Mesendoderm (in vitro differentiated cells): ENCODE measurements around the gene CEP162.
A peak's percentile ranks its signal among the peaks of the same experiment; 100 is the strongest.
"Not testable (repeated sequence)": the region's sequence is repeated elsewhere in the genome, so short reads cannot be mapped to it uniquely, and the experiment has no call there.

Source experiments
- DNase-seq: peaks from one replicate; pipeline ENCODE4 v3.0.0; 2013
- H2AK5ac ChIP-seq: 2 replicates; pipeline ENCODE4 v1.6.1; 2013; ENCODE audit warnings: low read length, inconsistent platforms
- H2BK120ac ChIP-seq: 2 replicates; pipeline ENCODE4 v1.6.1; 2013; ENCODE audit warnings: low read depth, mild to moderate bottlenecking, low read length, moderate library complexity, mixed read lengths
- H2BK15ac ChIP-seq: replicated peaks from 2 replicates; pipeline ENCODE4 v1.6.1; 2013; ENCODE audit warnings: low read depth, mild to moderate bottlenecking, moderate library complexity
- H2BK5ac ChIP-seq: 2 replicates; pipeline ENCODE4 v1.6.1; 2013; ENCODE audit warnings: low read length, inconsistent platforms
- H3K18ac ChIP-seq: 2 replicates; pipeline ENCODE4 v1.6.1; 2013; ENCODE audit warnings: mild to moderate bottlenecking, low read length, mixed read lengths
- H3K23ac ChIP-seq: one replicate; pipeline ENCODE4 v1.6.1; 2013; ENCODE audit warnings: low read length
- H3K27ac ChIP-seq: 2 replicates; pipeline ENCODE4 v1.5.1; 2013; ENCODE audit warnings: low read depth, mild to moderate bottlenecking, inconsistent platforms, low read length, moderate library complexity
- H3K27me3 ChIP-seq: 2 replicates; pipeline ENCODE4 v1.6.1; 2013; ENCODE audit warnings: low read length, control low read depth, mild to moderate bottlenecking, inconsistent platforms; ENCODE audit not compliant: insufficient read depth, poor library complexity
- H3K36me3 ChIP-seq: 2 replicates; pipeline ENCODE4 v1.6.1; 2013; ENCODE audit warnings: low read length, inconsistent platforms; ENCODE audit not compliant: control insufficient read depth, insufficient read depth
- H3K4ac ChIP-seq: one replicate; pipeline ENCODE4 v1.6.1; 2013; ENCODE audit warnings: low read depth, mild to moderate bottlenecking, low read length, moderate library complexity
- H3K4me1 ChIP-seq: 2 replicates; pipeline ENCODE4 v1.6.1; 2013; ENCODE audit warnings: low read depth, low read length, inconsistent platforms; ENCODE audit not compliant: control insufficient read depth
- H3K4me2 ChIP-seq: 2 replicates; pipeline ENCODE4 v1.6.1; 2013; ENCODE audit warnings: low read length
- H3K4me3 ChIP-seq: 2 replicates; pipeline ENCODE4 v1.5.1; 2013; ENCODE audit warnings: mild to moderate bottlenecking, low read length
- H3K56ac ChIP-seq: one replicate; pipeline ENCODE4 v1.6.1; 2013; ENCODE audit warnings: low read length
- H3K79me1 ChIP-seq: 2 replicates; pipeline ENCODE4 v1.6.1; 2013; ENCODE audit warnings: low read length, inconsistent platforms
- H3K79me2 ChIP-seq: 2 replicates; pipeline ENCODE4 v1.6.1; 2013; ENCODE audit warnings: mild to moderate bottlenecking, low read length; ENCODE audit not compliant: control insufficient read depth, insufficient read depth
- H3K9ac ChIP-seq: 2 replicates; pipeline ENCODE4 v1.6.1; 2013; ENCODE audit warnings: low read length, inconsistent platforms
- H4K5ac ChIP-seq: one replicate; pipeline ENCODE4 v1.6.1; 2013; ENCODE audit warnings: low read length
- H4K8ac ChIP-seq: one replicate; pipeline ENCODE4 v1.6.1; 2013; ENCODE audit warnings: low read depth, mild to moderate bottlenecking, control low read depth, low read length, moderate library complexity
- WGBS: extraction: QIAGEN DNeasy Blood & Tissue Kit; methylation state at CpG from one replicate; pipeline ENCODE4 v1.1.7; 2013; ENCODE audit warnings: low lambda C conversion rate, missing lambda C conversion rate; ENCODE audit not compliant: insufficient coverage; ENCODE audit errors: extremely low coverage; 5-methylcytosine and 5-hydroxymethylcytosine counted together

CEP162 gene

DNA sequence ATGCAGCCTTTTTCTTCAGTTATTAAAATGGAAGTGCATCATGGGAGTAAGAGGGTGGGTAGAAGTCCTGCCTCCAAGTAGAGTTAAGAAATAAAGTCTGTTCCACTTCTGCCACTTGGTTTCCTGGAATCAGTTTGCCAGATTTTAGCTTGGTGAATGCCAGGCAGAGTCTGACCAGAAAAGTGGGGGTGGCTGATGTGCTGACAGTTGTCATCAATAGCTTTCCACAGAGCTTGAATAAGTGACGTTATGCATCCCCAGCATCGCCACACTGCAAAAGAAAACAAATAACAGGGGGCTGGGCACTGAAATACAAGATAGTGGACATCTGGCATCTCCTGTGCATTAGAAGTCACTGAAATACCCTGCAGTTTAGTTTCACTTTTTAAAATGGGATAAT lies 30.8 kb upstream of the CEP162 start:
- no peak overlapping the region for H3K27ac ChIP-seq

DNA sequence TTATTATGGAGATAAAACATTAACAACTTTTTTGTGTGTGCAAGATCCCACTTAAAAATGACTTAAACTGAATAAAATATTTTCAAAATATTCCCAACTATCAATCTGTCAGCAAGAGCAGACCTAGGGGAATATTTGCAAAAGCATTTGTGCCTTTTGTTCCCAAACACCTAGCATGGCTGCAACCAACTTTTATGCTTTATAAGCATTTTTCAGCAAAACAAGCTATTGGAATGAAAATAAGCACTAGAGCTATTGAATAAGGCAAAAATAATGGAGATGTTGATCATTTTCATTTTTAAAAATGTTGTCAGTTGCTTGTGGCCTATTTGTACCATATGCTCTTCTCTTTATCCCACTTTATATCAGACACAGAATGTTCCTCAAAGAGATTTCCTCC lies 28.2 kb upstream of the CEP162 start:
- H3K27me3 ChIP-seq = no peaks in the 10 kb centered on the region
- no peaks in the 10 kb centered on the region for H3K4me1 ChIP-seq

More for the DNA sequence above, 30.8 kb upstream of the CEP162 start:
- Histone ChIP-seq H2BK15ac (no peak overlapping the region), H4K8ac (no peak overlapping the region), H3K36me3 (no peaks in the 10 kb centered on the region), H3K79me1 (no peaks in the 10 kb centered on the region), H3K4me2 (no peak overlapping the region), H3K4me1 (no peaks in the 10 kb centered on the region), H3K4me3 (no peak overlapping the region), H3K9ac (no peak overlapping the region), H3K79me2 (no peaks in the 10 kb centered on the region), H2AK5ac (no peak overlapping the region), H3K18ac (no peak overlapping the region), H4K5ac (no peak overlapping the region), H3K23ac (no peak overlapping the region), H2BK120ac (no peak overlapping the region), H3K27me3 (no peaks in the 10 kb centered on the region), H3K56ac (no peak overlapping the region), H3K4ac (no peak overlapping the region), H2BK5ac (no peak overlapping the region)
- DNase-seq = no peak
- WGBS = no CpG with 5 or more reads among the region's 2 CpGs

DNA sequence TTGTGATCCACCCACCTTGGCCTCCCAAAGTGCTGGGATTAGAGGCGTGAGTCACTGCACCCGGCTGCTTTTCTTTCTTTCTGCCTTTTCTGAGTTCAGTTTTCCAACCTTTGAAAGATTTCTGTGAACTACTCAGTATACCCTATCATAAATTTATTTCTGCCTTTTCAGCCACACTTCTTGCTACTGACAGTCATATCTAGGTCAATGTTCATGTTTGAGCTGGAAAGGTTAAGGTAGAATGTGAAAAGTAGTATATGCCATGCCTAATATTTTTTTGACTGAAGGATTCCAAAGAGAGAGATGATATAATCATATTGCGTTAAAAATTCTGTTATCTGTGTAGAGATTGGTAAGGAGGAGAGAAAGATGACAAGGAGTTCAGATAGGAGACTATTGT lies 25.9 kb upstream of the CEP162 start:
- Histone ChIP-seq H2BK5ac (no peak overlapping the region), H2BK120ac (no peak overlapping the region), H3K4me3 (no peak overlapping the region), H2BK15ac (no peak overlapping the region), H3K27ac (no peak overlapping the region), H3K79me1 (no peaks in the 10 kb centered on the region), H2AK5ac (no peak overlapping the region), H3K79me2 (no peaks in the 10 kb centered on the region), H3K56ac (no peak overlapping the region), H3K23ac (no peak overlapping the region), H3K4me1 (no peaks in the 10 kb centered on the region), H3K27me3 (no peaks in the 10 kb centered on the region), H4K8ac (no peak overlapping the region), H3K18ac (no peak overlapping the region), H3K4me2 (no peak overlapping the region), H3K4ac (no peak overlapping the region), H3K36me3 (no peaks in the 10 kb centered on the region), H3K9ac (no peak overlapping the region), H4K5ac (no peak overlapping the region)
- no CpG with 5 or more reads among the region's 3 CpGs for WGBS
- no peak for DNase-seq

More for the DNA sequence above, 28.2 kb upstream of the CEP162 start:
- H3K79me1 ChIP-seq = no peaks in the 10 kb centered on the region
- H4K8ac ChIP-seq = no peak overlapping the region
- no peak overlapping the region for H3K23ac ChIP-seq
- no peak overlapping the region for H2AK5ac ChIP-seq
- H3K4ac ChIP-seq = no peak overlapping the region
- H3K4me3 ChIP-seq = no peak overlapping the region
- H4K5ac ChIP-seq = no peak overlapping the region
- H2BK15ac ChIP-seq = no peak overlapping the region
- no peak for DNase-seq
- H3K79me2 ChIP-seq = no peaks in the 10 kb centered on the region
- H3K9ac ChIP-seq = no peak overlapping the region
- no peak overlapping the region for H3K27ac ChIP-seq
- no peak overlapping the region for H3K4me2 ChIP-seq
- H3K18ac ChIP-seq = no peak overlapping the region
- H3K36me3 ChIP-seq = no peaks in the 10 kb centered on the region
- H3K56ac ChIP-seq = no peak overlapping the region
- no peak overlapping the region for H2BK5ac ChIP-seq
- H2BK120ac ChIP-seq = no peak overlapping the region

DNA sequence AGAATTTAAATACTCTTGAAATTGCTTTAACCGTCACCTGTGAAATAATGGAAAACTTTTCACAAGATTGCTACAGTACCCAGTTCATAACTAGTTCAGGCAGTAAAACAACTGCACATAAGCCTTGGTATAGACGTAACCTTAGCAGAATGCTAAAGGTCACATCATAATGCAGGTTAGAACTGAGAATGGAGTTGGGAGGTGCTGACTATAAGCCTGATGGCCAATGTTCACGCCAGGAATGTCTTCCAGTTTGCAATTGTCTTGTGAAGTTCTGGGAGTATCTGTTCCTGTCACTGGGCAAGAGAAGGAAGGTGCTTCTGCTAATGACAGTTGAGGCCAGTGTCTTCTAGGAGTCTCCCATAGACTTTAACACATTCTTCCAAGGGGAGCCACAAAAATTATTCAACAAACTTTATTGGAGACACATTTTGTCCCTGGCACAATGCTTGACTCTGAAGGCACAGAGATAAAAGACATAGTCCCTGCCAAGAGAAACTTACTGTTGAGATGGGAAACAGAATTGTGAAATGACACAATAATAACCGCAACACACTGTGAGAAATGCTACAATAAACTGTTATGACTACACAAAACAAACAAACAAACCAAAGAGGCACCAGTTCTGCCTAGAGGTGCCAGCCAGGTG lies 24.6 kb upstream of the CEP162 start:
- no peak overlapping the region for H3K4me2 ChIP-seq
- no peak overlapping the region for H2BK120ac ChIP-seq
- no peaks in the 10 kb centered on the region for H3K27me3 ChIP-seq
- H3K27ac ChIP-seq = no peak overlapping the region
- no peaks in the 10 kb centered on the region for H3K79me1 ChIP-seq
- H3K79me2 ChIP-seq = no peaks in the 10 kb centered on the region
- WGBS = no CpG with 5 or more reads among the region's 4 CpGs
- no peak overlapping the region for H2BK15ac ChIP-seq
- H2AK5ac ChIP-seq = no peak overlapping the region
- no peak overlapping the region for H2BK5ac ChIP-seq
- H3K9ac ChIP-seq = no peak overlapping the region
- no peak overlapping the region for H3K4me3 ChIP-seq
- H3K56ac ChIP-seq = no peak overlapping the region
- H3K23ac ChIP-seq = no peak overlapping the region
- DNase-seq = no peak
- no peak overlapping the region for H4K8ac ChIP-seq
- H3K36me3 ChIP-seq = no peaks in the 10 kb centered on the region
- H4K5ac ChIP-seq = no peak overlapping the region
- no peaks in the 10 kb centered on the region for H3K4me1 ChIP-seq
- H3K4ac ChIP-seq = no peak overlapping the region
- H3K18ac ChIP-seq = no peak overlapping the region

DNA sequence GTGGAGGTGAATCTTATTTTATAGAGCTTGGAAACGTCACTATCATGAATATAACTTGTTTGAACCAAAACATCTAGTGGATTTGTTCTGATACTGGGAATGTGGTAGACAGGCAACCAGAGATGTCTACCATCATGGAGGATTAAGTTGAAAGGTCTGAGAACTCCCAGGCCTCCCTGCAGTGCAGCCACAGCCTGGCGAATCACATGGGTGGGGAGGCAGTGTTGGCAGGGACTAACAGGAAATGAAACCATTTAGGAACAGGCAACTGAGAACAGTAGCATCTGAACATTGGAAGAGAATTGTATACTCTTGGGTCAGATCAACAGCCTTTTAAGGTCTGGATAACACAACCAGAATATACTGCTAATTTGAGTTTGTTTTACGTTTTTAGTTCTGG lies 22.3 kb upstream of the CEP162 start:
- Histone ChIP-seq H2AK5ac (no peak overlapping the region), H3K4me2 (no peak overlapping the region), H2BK5ac (no peak overlapping the region), H4K5ac (no peak overlapping the region), H3K27ac (no peak overlapping the region), H3K36me3 (no peaks in the 10 kb centered on the region), H3K56ac (no peak overlapping the region), H3K18ac (no peak overlapping the region), H3K27me3 (no peaks in the 10 kb centered on the region), H3K79me2 (no peaks in the 10 kb centered on the region), H2BK15ac (no peak overlapping the region), H3K4me3 (no peak overlapping the region), H3K9ac (no peak overlapping the region), H3K4ac (no peak overlapping the region), H2BK120ac (no peak overlapping the region), H3K79me1 (no peaks in the 10 kb centered on the region), H4K8ac (no peak overlapping the region), H3K4me1 (no peaks in the 10 kb centered on the region), H3K23ac (no peak overlapping the region)
- no CpG with 5 or more reads among the region's 3 CpGs for WGBS
- peak; percentile 32 for DNase-seq

DNA sequence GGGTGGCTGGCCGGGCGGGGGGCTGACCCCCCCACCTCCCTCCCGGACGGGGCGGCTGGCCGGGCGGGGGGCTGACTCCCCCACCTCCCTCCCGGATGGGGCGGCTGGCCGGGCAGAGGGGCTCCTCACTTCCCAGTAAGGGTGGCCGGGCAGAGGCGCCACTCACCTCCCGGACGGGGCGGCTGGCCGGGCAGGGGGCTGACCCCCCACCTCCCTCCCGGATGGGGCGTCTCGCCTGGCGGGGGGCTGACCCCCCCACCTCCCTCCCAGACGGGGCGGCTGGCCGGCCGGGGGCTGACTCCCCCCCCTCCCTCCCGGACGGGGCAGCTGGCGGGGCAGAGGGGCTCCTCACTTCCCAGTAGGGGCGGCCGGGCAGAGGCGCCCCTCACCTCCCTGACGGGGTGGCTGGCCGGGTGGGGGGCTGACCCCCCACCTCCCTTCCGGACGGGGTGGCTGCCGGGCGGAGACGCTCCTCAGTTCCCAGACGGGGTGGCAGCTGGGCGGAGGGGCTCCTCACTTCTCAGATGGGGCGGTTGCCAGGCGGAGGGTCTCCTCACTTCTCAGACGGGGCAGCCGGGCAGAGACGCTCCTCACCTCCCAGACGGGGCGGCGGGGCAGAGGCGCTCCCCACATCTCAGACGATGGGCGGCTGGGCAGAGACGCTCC lies 17.1 kb upstream of the CEP162 start:
- DNase-seq, H3K18ac ChIP-seq, H3K9ac ChIP-seq, H3K79me2 ChIP-seq, H2BK120ac ChIP-seq, H3K23ac ChIP-seq, H3K36me3 ChIP-seq, H4K8ac ChIP-seq, H3K27me3 ChIP-seq, H3K4ac ChIP-seq, H3K4me3 ChIP-seq, H3K27ac ChIP-seq, H3K79me1 ChIP-seq, H3K4me2 ChIP-seq, H2AK5ac ChIP-seq, H2BK5ac ChIP-seq, H4K5ac ChIP-seq, H3K56ac ChIP-seq, H3K4me1 ChIP-seq, H2BK15ac ChIP-seq: not testable (repeated sequence)
- no CpG with 5 or more reads among the region's 51 CpGs for WGBS
